Upper lobe of right lung (tissue), 1 donor: ENCODE results near the gene RPL3. TPM values are rescaled to one million over a fixed set of nuclear protein-coding genes. Genes with fewer than 3 reads are reported as not detected.
A peak's percentile ranks its signal among the peaks of the same experiment; 100 is the strongest.

Source experiments
- ATAC-seq: fragments of 200-7000 bp; cut with Tn5 transposase; one replicate; pipeline ENCODE4 v1.9.1; 2020; ENCODE audit warnings: mild to moderate bottlenecking, moderate library complexity
- DNase-seq: peaks from one replicate; pipeline ENCODE4 v3.0.0-alpha.2; 2020
- H3K27ac ChIP-seq: fragments of 200-600 bp; one replicate; pipeline ENCODE4 v1.8.0; 2022
- H3K27me3 ChIP-seq: fragments of 200-600 bp; one replicate; pipeline ENCODE4 v1.8.0; 2022; ENCODE audit warnings: mild to moderate bottlenecking
- H3K36me3 ChIP-seq: fragments of 200-600 bp; one replicate; pipeline ENCODE4 v1.8.0; 2022
- H3K4me1 ChIP-seq: fragments of 200-600 bp; one replicate; pipeline ENCODE4 v1.8.0; 2022
- H3K4me3 ChIP-seq: fragments of 200-600 bp; one replicate; pipeline ENCODE4 v1.8.0; 2022; ENCODE audit warnings: mild to moderate bottlenecking
- H3K9me3 ChIP-seq: fragments of 200-600 bp; one replicate; pipeline ENCODE4 v1.8.0; 2022
- intact Hi-C: fragments of 100-400 bp; cut with DNase I; formaldehyde crosslinking; loops from one replicate; pipeline ENCODE4 v1.11.0; 2022
- total RNA-seq: library from RNA; stranded (reverse); fragmentation: NEBNext Ultra II Directional; extraction: Animal tissue kit (Norgen Biotek cat#: 25700); gene quantifications from one replicate; pipeline ENCODE4 v1.2.1, GENCODE V29; 2021
- TF ChIP-seq, protein P1 (sequence below): fragments of 200-600 bp; IDR thresholded peaks from one replicate; pipeline ENCODE4 v1.8.0; 2022; ENCODE audit warnings: antibody characterized with exemption
- donor health status: DM: no; HTN: yes; CAD: no; lungs with severe emphysema.

RPL3 gene
- total RNA-seq, 1 donor from 2014 or later, result 1,573 TPM

GRCh38 chr22:39306456-39307361, 12.7 kb downstream of the RPL3 start:
- peaks cover 15% of the 10 kb centered on the region for H3K4me1 ChIP-seq
- no peak overlapping the region for H3K4me3 ChIP-seq
- TF ChIP-seq, protein P1, sequence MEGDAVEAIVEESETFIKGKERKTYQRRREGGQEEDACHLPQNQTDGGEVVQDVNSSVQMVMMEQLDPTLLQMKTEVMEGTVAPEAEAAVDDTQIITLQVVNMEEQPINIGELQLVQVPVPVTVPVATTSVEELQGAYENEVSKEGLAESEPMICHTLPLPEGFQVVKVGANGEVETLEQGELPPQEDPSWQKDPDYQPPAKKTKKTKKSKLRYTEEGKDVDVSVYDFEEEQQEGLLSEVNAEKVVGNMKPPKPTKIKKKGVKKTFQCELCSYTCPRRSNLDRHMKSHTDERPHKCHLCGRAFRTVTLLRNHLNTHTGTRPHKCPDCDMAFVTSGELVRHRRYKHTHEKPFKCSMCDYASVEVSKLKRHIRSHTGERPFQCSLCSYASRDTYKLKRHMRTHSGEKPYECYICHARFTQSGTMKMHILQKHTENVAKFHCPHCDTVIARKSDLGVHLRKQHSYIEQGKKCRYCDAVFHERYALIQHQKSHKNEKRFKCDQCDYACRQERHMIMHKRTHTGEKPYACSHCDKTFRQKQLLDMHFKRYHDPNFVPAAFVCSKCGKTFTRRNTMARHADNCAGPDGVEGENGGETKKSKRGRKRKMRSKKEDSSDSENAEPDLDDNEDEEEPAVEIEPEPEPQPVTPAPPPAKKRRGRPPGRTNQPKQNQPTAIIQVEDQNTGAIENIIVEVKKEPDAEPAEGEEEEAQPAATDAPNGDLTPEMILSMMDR, result peak; percentile 34
- no peak overlapping the region for H3K27ac ChIP-seq
- H3K36me3 ChIP-seq, result peaks cover 3% of the 10 kb centered on the region
- intact Hi-C loops, result no loop called here
- no peaks in the 10 kb centered on the region for H3K9me3 ChIP-seq
- no peak for DNase-seq
- peak; percentile 57 for ATAC-seq
- no peaks in the 10 kb centered on the region for H3K27me3 ChIP-seq

DNA sequence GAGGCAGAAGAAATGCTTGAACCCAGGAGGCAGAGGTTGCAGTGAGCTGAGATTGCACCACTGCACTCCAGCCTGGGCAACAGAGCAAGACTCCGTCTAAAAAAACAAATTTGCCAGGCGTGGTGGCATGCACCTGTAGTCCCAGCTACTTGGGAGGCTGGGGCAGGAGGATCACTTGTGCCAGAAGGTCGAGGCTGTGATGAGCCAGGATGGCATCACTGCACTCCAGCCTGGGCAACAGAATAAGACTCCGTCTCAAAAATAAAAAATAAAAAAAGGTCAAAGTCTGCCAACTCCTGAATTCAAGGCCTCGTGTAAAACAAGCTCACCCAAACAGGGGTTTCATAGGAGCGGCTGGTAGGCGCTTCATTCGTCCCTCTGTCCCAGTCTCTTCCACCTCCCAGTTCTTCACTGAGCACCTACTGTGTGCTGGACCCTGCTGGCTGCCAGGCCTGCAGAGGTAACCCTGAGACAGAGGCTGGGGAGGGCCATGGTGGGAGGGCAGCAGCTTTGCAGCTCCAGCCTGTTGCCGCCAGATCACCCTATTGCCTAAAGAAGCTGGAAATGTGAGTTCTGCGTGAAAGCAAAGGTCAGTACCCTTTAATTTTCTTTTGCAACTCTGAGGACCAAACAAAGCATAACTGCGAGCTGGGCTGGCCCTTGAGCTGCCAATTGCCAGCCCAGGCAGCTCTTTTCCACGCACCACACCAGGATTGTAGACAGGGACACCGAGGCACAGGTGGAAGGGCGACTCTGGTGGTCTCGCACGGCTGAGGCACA, 15.3 kb downstream of the RPL3 start:
- intact Hi-C loops, result no loop called here
- no peak overlapping the region for H3K27ac ChIP-seq

GRCh38 chr22:39303358-39303757, 16.1 kb downstream of the RPL3 start:
- Histone ChIP-seq H3K27me3 (no peaks in the 10 kb centered on the region), H3K4me1 (peaks cover 24% of the 10 kb centered on the region), H3K36me3 (no peaks in the 10 kb centered on the region), H3K9me3 (no peaks in the 10 kb centered on the region), H3K4me3 (no peak overlapping the region), H3K27ac (no peak overlapping the region)
- intact Hi-C loops, result no loop called here
- ATAC-seq (no peak), DNase-seq (no peak)
- TF ChIP-seq, protein P1, result no peak

More for the DNA sequence above, 15.3 kb downstream of the RPL3 start:
- ATAC-seq, result no peak
- Histone ChIP-seq H3K4me1 (peaks cover 27% of the 10 kb centered on the region), H3K4me3 (no peak overlapping the region), H3K36me3 (no peaks in the 10 kb centered on the region), H3K27me3 (no peaks in the 10 kb centered on the region), H3K9me3 (no peaks in the 10 kb centered on the region)
- no peak for DNase-seq
- TF ChIP-seq, protein P1, result no peak

DNA sequence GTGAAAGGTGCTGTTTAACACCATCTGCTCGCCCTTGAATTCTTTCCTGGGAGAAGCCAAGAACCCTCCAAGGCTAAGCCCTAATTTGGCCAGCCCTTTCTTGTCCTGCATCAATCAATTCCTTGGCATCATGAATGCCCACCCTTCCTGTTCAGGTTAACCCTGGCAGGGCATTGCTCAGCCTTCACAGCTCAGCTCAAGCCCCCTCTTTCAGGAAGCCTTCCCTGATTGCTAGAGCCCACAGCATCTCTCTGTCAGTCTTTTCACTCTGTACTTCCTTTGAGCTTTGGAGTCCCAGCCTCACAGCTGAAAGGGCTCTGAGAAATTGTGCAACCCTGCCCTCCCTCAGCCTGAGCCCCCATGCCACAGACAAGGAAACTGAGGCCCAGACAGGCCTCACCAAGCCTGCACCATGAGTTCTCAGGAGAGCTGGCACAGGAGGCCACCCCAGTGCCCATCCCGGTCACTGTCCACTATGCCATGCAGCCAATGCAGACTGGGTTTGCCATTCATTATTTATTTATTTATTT, 16.9 kb downstream of the RPL3 start:
- no peaks in the 10 kb centered on the region for H3K9me3 ChIP-seq
- H3K27ac ChIP-seq, result no peak overlapping the region
- H3K36me3 ChIP-seq, result no peaks in the 10 kb centered on the region
- H3K4me3 ChIP-seq, result no peak overlapping the region
- TF ChIP-seq, protein P1, result no peak
- DNase-seq, result no peak
- peaks cover 32% of the 10 kb centered on the region for H3K4me1 ChIP-seq
- intact Hi-C loops, result no loop called here
- no peaks in the 10 kb centered on the region for H3K27me3 ChIP-seq
- no peak for ATAC-seq

DNA sequence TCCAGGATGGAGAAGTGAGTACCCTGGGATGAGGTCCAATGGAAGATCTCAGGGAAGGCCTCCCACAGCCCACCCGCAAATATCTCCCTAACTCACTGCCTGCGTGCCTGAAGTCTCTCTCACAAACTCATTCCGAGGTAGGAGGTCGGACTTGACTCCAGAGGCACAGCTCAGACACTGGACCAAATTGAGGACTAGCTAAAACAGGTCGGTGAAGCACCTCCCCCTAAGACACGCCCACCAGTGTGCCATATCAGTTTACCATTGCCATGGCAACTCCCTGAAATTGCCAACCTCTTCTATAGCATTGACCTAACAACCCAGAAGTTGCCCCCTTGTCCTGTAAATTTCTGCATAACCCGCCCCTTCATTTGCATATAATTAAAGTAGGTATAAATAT, 17.5 kb downstream of the RPL3 start:
- Histone ChIP-seq H3K4me3 (no peak overlapping the region), H3K27me3 (no peaks in the 10 kb centered on the region), H3K4me1 (peaks cover 37% of the 10 kb centered on the region), H3K9me3 (no peaks in the 10 kb centered on the region), H3K27ac (no peak overlapping the region), H3K36me3 (no peaks in the 10 kb centered on the region)
- ATAC-seq (no peak), DNase-seq (no peak)
- intact Hi-C loops, result no loop called here
- TF ChIP-seq, protein P1, result no peak
